Measurements from ENCODE around the gene MOB1A. TPM values are rescaled to one million over a fixed set of nuclear protein-coding genes. Genes with fewer than 3 reads are reported as not detected.

The MOB1A gene
- total RNA-seq, 1 experiment from 2014 or later = 92.6 TPM

- POLR2A ChIA-PET = interaction anchor here (1.1 to 3.0 kb wide), 6 partner anchors 12 to 238 kb away, joined by 3 to 40 read pairs (median 5); partner anchors contain the start of gene MOB1A
- H3K27ac Mint-ChIP-seq (ENCODE audit: low read depth, unreplicated experiment) = peak overlapping the region; percentile 75
- H3K4me1 Mint-ChIP-seq (ENCODE audit: insufficient read depth, unreplicated experiment) = peaks cover 47% of the 10 kb centered on the region
- intact Hi-C loops (cut with micrococcal nuclease) = no loop called here
- CTCF ChIA-PET = interaction anchor here (0.6 to 1.9 kb wide), 2 partner anchors 25 to 130 kb away, joined by 3 to 7 read pairs; no protein-coding TSS in a partner anchor
- H3K36me3 Mint-ChIP-seq (ENCODE audit: insufficient read depth, unreplicated experiment) = peaks cover 75% of the 10 kb centered on the region
- DNase-seq (ENCODE audit: unreplicated experiment) = no peak
- no TSS peak for BruUV-seq (replicated peaks)
- no peak for TF ChIP-seq CTCF (IDR thresholded peaks at IDR 0.05; ENCODE audit: unreplicated experiment)
- no peaks in the 10 kb centered on the region for H3K27me3 Mint-ChIP-seq (ENCODE audit: insufficient read depth, unreplicated experiment)
- H3K4me3 Mint-ChIP-seq (ENCODE audit: unreplicated experiment) = peak overlapping the region; percentile 41
- H3K9me3 Mint-ChIP-seq (ENCODE audit: unreplicated experiment) = no peaks in the 10 kb centered on the region
Observed at GRCh38 chr2:74204436-74204835, 25.8 kb upstream of the MOB1A start.

- BruUV-seq (replicated peaks) = no TSS peak
- ChIA-PET POLR2A (interaction anchor here (0.5 to 1.3 kb wide), 3 partner anchors 23 to 276 kb away, joined by 3 to 6 read pairs (median 6); partner anchors contain the start of gene MOB1A), CTCF (interaction anchor here (0.6 to 1.2 kb wide), 3 partner anchors 24 to 134 kb away, joined by 3 to 7 read pairs (median 4); no protein-coding TSS in a partner anchor)
- Mint-ChIP-seq H3K36me3 (ENCODE audit: insufficient read depth, unreplicated experiment) (peaks cover 55% of the 10 kb centered on the region), H3K27me3 (ENCODE audit: insufficient read depth, unreplicated experiment) (no peaks in the 10 kb centered on the region), H3K27ac (ENCODE audit: low read depth, unreplicated experiment) (peak overlapping the region; percentile 66), H3K4me3 (ENCODE audit: unreplicated experiment) (peak overlapping the region; percentile 94), H3K4me1 (ENCODE audit: insufficient read depth, unreplicated experiment) (peaks cover 53% of the 10 kb centered on the region), H3K9me3 (ENCODE audit: unreplicated experiment) (no peaks in the 10 kb centered on the region)
- intact Hi-C loops (cut with micrococcal nuclease) = no loop called here
- DNase-seq (ENCODE audit: unreplicated experiment) = peak; percentile 69
- no peak for TF ChIP-seq CTCF (IDR thresholded peaks at IDR 0.05; ENCODE audit: unreplicated experiment)
Observed at GRCh38 chr2:74201596-74201995, 22.9 kb upstream of the MOB1A start.

DNA sequence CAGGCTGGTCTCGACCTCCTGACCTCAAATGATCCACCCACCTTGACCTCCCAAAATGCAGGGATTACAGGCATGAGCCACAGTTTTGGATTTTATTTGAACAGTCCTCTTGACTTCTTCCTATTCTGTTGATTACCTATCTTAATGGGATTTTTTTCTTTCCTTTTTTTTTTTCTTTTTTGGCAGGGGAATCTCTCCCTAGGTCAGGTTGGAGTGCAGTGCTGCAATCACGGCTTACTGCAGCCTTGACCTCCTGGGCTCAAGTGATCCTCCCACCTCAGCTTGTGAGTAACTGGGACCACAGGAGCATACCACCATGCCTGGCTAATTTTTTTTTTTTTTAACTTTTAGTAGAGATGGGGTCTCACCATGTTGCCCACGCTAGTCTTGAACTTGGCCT, 22.5 kb upstream of the MOB1A start:
- Mint-ChIP-seq H3K27ac (ENCODE audit: low read depth, unreplicated experiment) (peak overlapping the region; percentile 66), H3K36me3 (ENCODE audit: insufficient read depth, unreplicated experiment) (peaks cover 51% of the 10 kb centered on the region), H3K4me1 (ENCODE audit: insufficient read depth, unreplicated experiment) (peaks cover 50% of the 10 kb centered on the region), H3K9me3 (ENCODE audit: unreplicated experiment) (no peaks in the 10 kb centered on the region), H3K27me3 (ENCODE audit: insufficient read depth, unreplicated experiment) (no peaks in the 10 kb centered on the region), H3K4me3 (ENCODE audit: unreplicated experiment) (peak overlapping the region; percentile 94)
- no peak for DNase-seq (ENCODE audit: unreplicated experiment)
- TF ChIP-seq CTCF (IDR thresholded peaks at IDR 0.05; ENCODE audit: unreplicated experiment) = no peak
- ChIA-PET CTCF (interaction anchor here (0.6 to 1.2 kb wide), 3 partner anchors 23 to 133 kb away, joined by 3 to 4 read pairs (median 3); no protein-coding TSS in a partner anchor), POLR2A (interaction anchor here (0.7 to 5.6 kb wide), 6 partner anchors 13 to 424 kb away, joined by 3 to 148 read pairs (median 22); partner anchors contain the start of genes BOLA3, MOB1A and STAMBP)
- no TSS peak for BruUV-seq (replicated peaks)
- intact Hi-C loops (cut with micrococcal nuclease) = no loop called here

GRCh38 chr2:74199871-74200305, 21.2 kb upstream of the MOB1A start:
- intact Hi-C loops (cut with micrococcal nuclease) = loop anchor here (1.0 to 2.0 kb wide), 2 partner anchors 22 to 79 kb away; partner anchors contain the start of gene MOB1A
- no peak for TF ChIP-seq CTCF (IDR thresholded peaks at IDR 0.05; ENCODE audit: unreplicated experiment)
- H3K9me3 Mint-ChIP-seq (ENCODE audit: unreplicated experiment) = no peaks in the 10 kb centered on the region
- peaks cover 37% of the 10 kb centered on the region for H3K4me1 Mint-ChIP-seq (ENCODE audit: insufficient read depth, unreplicated experiment)
- H3K36me3 Mint-ChIP-seq (ENCODE audit: insufficient read depth, unreplicated experiment) = peaks cover 40% of the 10 kb centered on the region
- no peaks in the 10 kb centered on the region for H3K27me3 Mint-ChIP-seq (ENCODE audit: insufficient read depth, unreplicated experiment)
- H3K27ac Mint-ChIP-seq (ENCODE audit: low read depth, unreplicated experiment) = peak overlapping the region; percentile 97
- CTCF ChIA-PET = interaction anchor here (0.6 to 1.7 kb wide), 7 partner anchors 19 to 378 kb away, joined by 3 to 7 read pairs (median 4); no protein-coding TSS in a partner anchor
- POLR2A ChIA-PET = interaction anchor here (0.7 to 5.6 kb wide), 16 partner anchors 12 to 436 kb away, joined by 3 to 148 read pairs (median 4); partner anchors contain the start of genes BOLA3, MOB1A and STAMBP
- TSS peak; percentile 27 for BruUV-seq (replicated peaks)
- no peak for DNase-seq (ENCODE audit: unreplicated experiment)
- H3K4me3 Mint-ChIP-seq (ENCODE audit: unreplicated experiment) = peak overlapping the region; percentile 94
